ENCODE results near the gene RER1.

RER1 gene

DNA sequence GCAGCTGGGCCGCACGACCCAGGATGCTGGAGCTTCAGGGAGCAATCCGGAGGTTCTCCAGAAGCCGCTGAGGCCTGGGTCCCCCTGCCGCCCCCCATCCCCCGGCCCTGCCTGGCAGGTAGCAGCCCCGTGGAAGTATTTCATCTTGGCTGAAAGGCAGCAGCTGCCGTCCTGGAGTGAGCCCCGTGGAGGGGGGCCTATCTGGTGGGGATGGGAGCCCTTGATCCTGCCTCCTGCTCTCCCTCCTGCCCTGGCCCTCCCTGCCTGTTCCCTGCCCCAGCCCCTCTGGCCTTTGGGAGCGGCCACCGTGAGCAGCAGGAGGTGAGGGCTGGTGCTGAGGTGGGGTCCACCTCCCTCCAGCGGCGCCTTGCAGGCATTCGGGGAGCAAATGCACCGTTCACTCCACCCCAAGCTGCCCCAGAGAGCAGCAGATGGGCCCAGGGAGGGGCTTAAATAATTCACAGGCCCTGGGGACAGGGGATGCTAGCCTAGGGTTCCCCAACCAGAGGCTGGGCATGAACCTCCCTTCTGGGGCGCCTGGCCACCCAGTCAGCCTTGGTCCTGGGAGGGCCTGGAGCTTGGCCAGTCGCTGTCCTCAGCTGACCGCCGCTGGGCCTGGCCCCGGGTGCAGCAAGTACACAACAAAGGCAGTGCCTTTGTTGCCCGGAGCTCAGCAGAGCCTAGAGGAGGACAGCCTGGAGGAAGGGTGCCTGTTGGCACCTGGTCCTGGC is 60.7 kb downstream of the RER1 start:
- no peak overlapping the region for H3K4me3 Mint-ChIP-seq
- H3K36me3 Mint-ChIP-seq (ENCODE audit: low read depth): no peaks in the 10 kb centered on the region
- peaks cover 11% of the 10 kb centered on the region for H3K27me3 Mint-ChIP-seq (ENCODE audit: low read depth, poor library complexity)
- peaks cover 20% of the 10 kb centered on the region for H3K4me1 Mint-ChIP-seq
- DNase-seq: no peak
- no peak overlapping the region for H3K27ac Mint-ChIP-seq
- H3K9me3 Mint-ChIP-seq: no peaks in the 10 kb centered on the region
- no peak for TF ChIP-seq CTCF (IDR thresholded peaks at IDR 0.05)

GRCh38 chr1:2452932-2453315 is 61.3 kb downstream of the RER1 start:
- TF ChIP-seq CTCF (IDR thresholded peaks at IDR 0.05): no peak
- Mint-ChIP-seq H3K27me3 (ENCODE audit: low read depth, poor library complexity) (peaks cover 7% of the 10 kb centered on the region), H3K9me3 (no peaks in the 10 kb centered on the region), H3K4me3 (no peak overlapping the region), H3K27ac (no peak overlapping the region), H3K4me1 (peaks cover 14% of the 10 kb centered on the region), H3K36me3 (ENCODE audit: low read depth) (no peaks in the 10 kb centered on the region)
- no peak for DNase-seq

DNA sequence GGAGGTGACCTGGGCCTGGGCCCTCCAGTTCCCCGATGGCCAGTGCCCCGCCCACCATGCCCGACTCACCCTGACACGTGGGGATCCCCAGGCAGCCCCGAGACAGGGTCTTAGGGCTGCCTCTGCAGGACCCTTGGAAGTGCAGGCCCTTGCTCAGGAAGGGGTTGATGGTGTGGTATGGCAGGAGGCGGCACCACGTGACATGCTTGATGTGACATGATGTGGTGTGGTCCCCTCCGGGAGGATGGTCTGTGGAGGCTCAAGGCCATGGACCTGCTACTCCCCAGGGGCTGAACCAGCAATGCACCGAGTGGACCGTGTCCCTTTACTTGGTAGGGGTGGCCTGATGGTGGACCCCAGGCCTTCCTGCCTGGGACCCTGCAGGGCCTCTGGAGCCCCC is 62.6 kb downstream of the RER1 start:
- no peak for DNase-seq
- no peak overlapping the region for H3K27ac Mint-ChIP-seq
- no peaks in the 10 kb centered on the region for H3K36me3 Mint-ChIP-seq (ENCODE audit: low read depth)
- H3K4me1 Mint-ChIP-seq: peaks cover 8% of the 10 kb centered on the region
- no peak for TF ChIP-seq CTCF (IDR thresholded peaks at IDR 0.05)
- H3K27me3 Mint-ChIP-seq (ENCODE audit: low read depth, poor library complexity): peaks cover under 1% of the 10 kb centered on the region
- no peak overlapping the region for H3K4me3 Mint-ChIP-seq
- no peaks in the 10 kb centered on the region for H3K9me3 Mint-ChIP-seq
